ENCODE data around the gene RGS9BP. TPM values are rescaled to one million over a fixed set of nuclear protein-coding genes. Genes with fewer than 3 reads are reported as not detected.

RGS9BP gene
- polyA plus RNA-seq, 3 donors: 0.03 TPM; not detected in 2

DNA sequence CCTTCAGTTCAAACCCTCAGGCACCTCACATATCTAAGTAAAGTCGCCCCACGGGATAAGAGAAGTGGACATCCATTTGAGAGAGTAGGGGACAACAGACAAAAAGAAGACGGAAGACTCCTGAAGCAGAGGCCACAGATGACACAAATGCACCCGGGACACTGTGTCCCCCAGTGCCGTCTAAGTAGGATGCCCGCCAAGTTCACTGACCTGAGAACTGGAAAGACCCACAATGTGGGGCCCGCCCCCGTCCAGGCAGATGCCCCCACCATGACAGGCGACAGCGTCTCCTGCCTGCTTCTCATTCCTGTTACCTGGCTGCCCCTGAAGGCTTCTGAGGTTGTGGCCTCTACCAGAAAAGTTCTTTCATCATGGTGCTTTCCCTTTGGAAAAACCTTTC lies 17.6 kb upstream of the RGS9BP start:
- 98% methylated on average over 8 of the region's 10 CpGs for WGBS (ENCODE audit: insufficient coverage)
- peaks cover 15% of the 10 kb centered on the region for H3K4me1 Mint-ChIP-seq
- intact Hi-C loops (cut with micrococcal nuclease): no loop called here
- H3K27me3 Mint-ChIP-seq (ENCODE audit: low read depth in 3 of 3): peaks cover 0 to 3% (median 0%) of the 10 kb centered on the region in 3 donors
- Histone ChIP-seq H3K9me3 (replicated peaks in 1 of 2; ENCODE audit: control insufficient read depth in 1 of 2, insufficient read depth in 1 of 2, low read length in 2 of 2) (no peaks in the 10 kb centered on the region), H2AFZ (ENCODE audit: insufficient read depth, low read depth, low read length, poor library complexity, severe bottlenecking) (no peak overlapping the region), H3K4me1 (ENCODE audit: control insufficient read depth in 1 of 2, insufficient read depth in 2 of 2, low read length in 2 of 2) (peaks cover 11 to 20% of the 10 kb centered on the region in 2 donors), H3K27ac (ENCODE audit: low read depth in 1 of 2, low read length in 2 of 2) (no peak overlapping the region), H3K9ac (ENCODE audit: insufficient read depth, low read length, poor library complexity, severe bottlenecking) (no peak overlapping the region), H3K27me3 (ENCODE audit: control insufficient read depth in 2 of 2, insufficient read depth in 2 of 2, low read length in 2 of 2) (no peaks in the 10 kb centered on the region), H3K79me2 (ENCODE audit: insufficient read depth, low read length) (peaks cover 40% of the 10 kb centered on the region), H4K20me1 (ENCODE audit: insufficient read depth, low read length) (peaks cover 31% of the 10 kb centered on the region), H3K36me3 (replicated peaks in 1 of 2; ENCODE audit: control insufficient read depth in 1 of 2, insufficient read depth in 2 of 2, low read length in 2 of 2) (peaks cover 45 to 47% of the 10 kb centered on the region in 2 donors), H3K4me2 (replicated peaks; ENCODE audit: extremely low read depth, low read length, poor library complexity, severe bottlenecking) (no peak overlapping the region), H3K4me3 (replicated peaks in 1 of 3; ENCODE audit: low read depth in 2 of 3, low read length in 3 of 3) (no peak overlapping the region)
- no peak for DNase-seq
- peaks cover 42 to 59% of the 10 kb centered on the region in 2 donors for H3K36me3 Mint-ChIP-seq
- peaks cover 0 to 3% (median 0%) of the 10 kb centered on the region in 7 donors for H3K9me3 Mint-ChIP-seq
- TF ChIP-seq, protein P1, sequence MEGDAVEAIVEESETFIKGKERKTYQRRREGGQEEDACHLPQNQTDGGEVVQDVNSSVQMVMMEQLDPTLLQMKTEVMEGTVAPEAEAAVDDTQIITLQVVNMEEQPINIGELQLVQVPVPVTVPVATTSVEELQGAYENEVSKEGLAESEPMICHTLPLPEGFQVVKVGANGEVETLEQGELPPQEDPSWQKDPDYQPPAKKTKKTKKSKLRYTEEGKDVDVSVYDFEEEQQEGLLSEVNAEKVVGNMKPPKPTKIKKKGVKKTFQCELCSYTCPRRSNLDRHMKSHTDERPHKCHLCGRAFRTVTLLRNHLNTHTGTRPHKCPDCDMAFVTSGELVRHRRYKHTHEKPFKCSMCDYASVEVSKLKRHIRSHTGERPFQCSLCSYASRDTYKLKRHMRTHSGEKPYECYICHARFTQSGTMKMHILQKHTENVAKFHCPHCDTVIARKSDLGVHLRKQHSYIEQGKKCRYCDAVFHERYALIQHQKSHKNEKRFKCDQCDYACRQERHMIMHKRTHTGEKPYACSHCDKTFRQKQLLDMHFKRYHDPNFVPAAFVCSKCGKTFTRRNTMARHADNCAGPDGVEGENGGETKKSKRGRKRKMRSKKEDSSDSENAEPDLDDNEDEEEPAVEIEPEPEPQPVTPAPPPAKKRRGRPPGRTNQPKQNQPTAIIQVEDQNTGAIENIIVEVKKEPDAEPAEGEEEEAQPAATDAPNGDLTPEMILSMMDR (IDR thresholded peaks at IDR 0.05): no peak
- H3K4me3 Mint-ChIP-seq: no peak overlapping the region
- no peak overlapping the region for H3K27ac Mint-ChIP-seq

DNA sequence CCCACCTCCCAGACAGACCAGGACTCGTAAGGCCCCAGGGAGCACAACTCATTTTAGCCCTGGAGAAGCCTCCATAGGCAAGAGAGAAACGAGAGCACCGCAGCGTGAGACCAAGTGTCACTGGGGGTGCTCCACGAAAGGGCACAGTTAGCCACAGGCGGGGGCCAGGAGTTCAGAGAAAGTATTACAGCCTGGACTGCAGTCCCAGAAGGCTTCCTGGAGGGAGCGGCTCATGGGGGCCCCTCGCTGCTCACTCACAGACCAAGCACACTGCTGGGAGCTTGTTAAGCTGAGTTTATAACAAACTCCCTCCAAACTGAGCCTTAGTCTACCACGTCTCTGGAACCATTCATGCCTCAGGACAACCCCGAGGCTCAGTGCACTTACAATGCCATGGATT lies 17.1 kb upstream of the RGS9BP start:
- H3K36me3 Mint-ChIP-seq: peaks cover 38 to 55% of the 10 kb centered on the region in 2 donors
- peaks cover 32% of the 10 kb centered on the region for H4K20me1 ChIP-seq (ENCODE audit: insufficient read depth, low read length)
- no peak for DNase-seq
- no peak overlapping the region for H3K4me2 ChIP-seq (replicated peaks; ENCODE audit: extremely low read depth, low read length, poor library complexity, severe bottlenecking)
- H3K4me1 ChIP-seq (ENCODE audit: control insufficient read depth in 1 of 2, insufficient read depth in 2 of 2, low read length in 2 of 2): peaks cover 11 to 20% of the 10 kb centered on the region in 2 donors
- peaks cover 0 to 3% (median 0%) of the 10 kb centered on the region in 3 donors for H3K27me3 Mint-ChIP-seq (ENCODE audit: low read depth in 3 of 3)
- peaks cover 45% of the 10 kb centered on the region for H3K79me2 ChIP-seq (ENCODE audit: insufficient read depth, low read length)
- peaks cover 41 to 44% of the 10 kb centered on the region in 2 donors for H3K36me3 ChIP-seq (replicated peaks in 1 of 2; ENCODE audit: control insufficient read depth in 1 of 2, insufficient read depth in 2 of 2, low read length in 2 of 2)
- H3K9me3 Mint-ChIP-seq: peaks cover 0 to 3% (median 0%) of the 10 kb centered on the region in 7 donors
- WGBS (ENCODE audit: insufficient coverage): 88% methylated on average over 8 of the region's 10 CpGs
- H3K4me3 Mint-ChIP-seq: no peak overlapping the region
- H3K4me3 ChIP-seq (replicated peaks in 1 of 3; ENCODE audit: low read depth in 2 of 3, low read length in 3 of 3): no peak overlapping the region
- H3K27me3 ChIP-seq (ENCODE audit: control insufficient read depth in 2 of 2, insufficient read depth in 2 of 2, low read length in 2 of 2): no peaks in the 10 kb centered on the region
- H3K9me3 ChIP-seq (replicated peaks in 1 of 2; ENCODE audit: control insufficient read depth in 1 of 2, insufficient read depth in 1 of 2, low read length in 2 of 2): no peaks in the 10 kb centered on the region
- TF ChIP-seq, protein P1 (IDR thresholded peaks at IDR 0.05): no peak
- intact Hi-C loops (cut with micrococcal nuclease): no loop called here
- H3K4me1 Mint-ChIP-seq: peaks cover 16% of the 10 kb centered on the region
- no peak overlapping the region for H3K27ac ChIP-seq (ENCODE audit: low read depth in 1 of 2, low read length in 2 of 2)
- no peak overlapping the region for H3K9ac ChIP-seq (ENCODE audit: insufficient read depth, low read length, poor library complexity, severe bottlenecking)
- no peak overlapping the region for H2AFZ ChIP-seq (ENCODE audit: insufficient read depth, low read depth, low read length, poor library complexity, severe bottlenecking)
- H3K27ac Mint-ChIP-seq: no peak overlapping the region
